Activated T-cell treated with anti-CD3 and anti-CD28 coated beads, Interleukin-2, amount 50 U/mL, for 48 hours (primary cell): ENCODE results near the gene RAD50.

Experiments
- DNase-seq, 2 experiments: peaks; one replicate each; pipeline ENCODE4 v3.0.0-alpha.2; 2020

Gene RAD50

GRCh38 chr5:132663771-132664695 lies 107.3 kb downstream of the RAD50 start:
- DNase-seq = peak in 1 of 2 experiments; percentile 38

- no peak for DNase-seq
Observed at GRCh38 chr5:132664696-132665209, 108.0 kb downstream of the RAD50 start.

GRCh38 chr5:132665574-132666080 lies 108.8 kb downstream of the RAD50 start:
- no peak for DNase-seq

- DNase-seq = no peak
Observed at GRCh38 chr5:132666310-132667123, 109.7 kb downstream of the RAD50 start.

- no peak for DNase-seq
Observed at GRCh38 chr5:132667309-132667708, 110.5 kb downstream of the RAD50 start.

- no peak for DNase-seq
Observed at GRCh38 chr5:132667761-132668705, 111.3 kb downstream of the RAD50 start.

GRCh38 chr5:132668706-132669454 lies 112.1 kb downstream of the RAD50 start:
- DNase-seq = no peak

- no peak for DNase-seq
Observed at GRCh38 chr5:132669455-132669820, 112.7 kb downstream of the RAD50 start.

GRCh38 chr5:132669966-132670882 lies 113.4 kb downstream of the RAD50 start:
- no peak for DNase-seq

GRCh38 chr5:132671000-132671399 lies 114.2 kb downstream of the RAD50 start:
- DNase-seq = no peak

- DNase-seq = no peak
Observed at GRCh38 chr5:132673488-132673887, 116.7 kb downstream of the RAD50 start.

GRCh38 chr5:132673939-132674630 lies 117.3 kb downstream of the RAD50 start, which contains the start of gene IL4:
IL4 (plus strand) TSS chr5:132673989; CDS start chr5:132674051, 62 bp downstream.
- DNase-seq = no peak

GRCh38 chr5:132674671-132675506 lies 118.1 kb downstream of the RAD50 start:
- DNase-seq = peak in 1 of 2 experiments; percentile 52

GRCh38 chr5:132675936-132676689 lies 119.3 kb downstream of the RAD50 start:
- DNase-seq = no peak

- DNase-seq = no peak
Observed at GRCh38 chr5:132677191-132677590, 120.4 kb downstream of the RAD50 start.

GRCh38 chr5:132677682-132678400 lies 121.1 kb downstream of the RAD50 start:
- no peak for DNase-seq

- DNase-seq = no peak
Observed at GRCh38 chr5:132678735-132679134, 122.0 kb downstream of the RAD50 start.
